NT2/D1 (cell line): Measurements from ENCODE around the gene SYTL2.

Source experiments
- YY1 ChIP-seq: IDR thresholded peaks from 2 replicates; pipeline ENCODE4 v1.6.1; 2011; ENCODE audit not compliant: insufficient read length, insufficient read depth
- ZNF274 ChIP-seq: IDR thresholded peaks from 2 replicates; pipeline ENCODE4 v1.6.1; 2011; ENCODE audit warnings: mild to moderate bottlenecking, low read depth, low read length

- TF ChIP-seq ZNF274 (no peak), YY1 (no peak)
These were observed 146.1 kb downstream of the SYTL2 start, which contains the start of gene CREBZF for GRCh38 chr11:85664615-85665481.
